B cell (primary cell): Measurements from ENCODE around the gene ARHGAP6. TPM values are rescaled to one million over a fixed set of nuclear protein-coding genes. Genes with fewer than 3 reads are reported as not detected.

Experiments
- ATAC-seq: fragments of 200-7000 bp; cut with Tn5 transposase; one replicate; pipeline ENCODE4 v1.10.0; 2021; ENCODE audit warnings: low read depth, mild to moderate bottlenecking, moderate number of reproducible peaks, moderate library complexity
- CTCF ChIA-PET: fragments of 350-600 bp; sonication (Branson Sonifier 250); formaldehyde crosslinking; loops from one replicate; lab custom pipeline; 2021; ENCODE audit warnings: antibody characterized with exemption, inconsistent platforms; lab: Charles Lee
- POLR2A ChIA-PET: fragments of 350-600 bp; sonication (Branson Sonifier 250); formaldehyde crosslinking; loops from one replicate; lab custom pipeline; 2021; ENCODE audit warnings: antibody characterized with exemption; lab: Charles Lee
- DNase-seq: peaks from one replicate; pipeline ENCODE4 v3.0.0; 2013
- H2AFZ ChIP-seq: 2 replicates; pipeline ENCODE4 v1.6.1; 2012; ENCODE audit warnings: mild to moderate bottlenecking, low read depth, low read length; ENCODE audit not compliant: insufficient read depth, poor library complexity, severe bottlenecking
- H3K27ac ChIP-seq, 2 donors: 1 replicate in 1 of 2; 2 replicates in 1 of 2; pipeline ENCODE4 v1.5.1; 2012 to 2013; ENCODE audit warnings: low read length in 2 of 2, mild to moderate bottlenecking in 2 of 2, moderate library complexity in 1 of 2
- H3K27me3 ChIP-seq, 4 experiments: fragments of 200-600 bp in 1 of 4; sonication (generic) in 1 of 4; replicated peaks in 1 of 4; 1 replicate in 2 of 4; 2 replicates in 2 of 4; pipeline versions ENCODE4 v1.6.1 to v1.7.0; 2013 to 2016; ENCODE audit warnings: low read length in 3 of 4, mild to moderate bottlenecking in 2 of 4, mixed read lengths in 1 of 4, moderate library complexity in 1 of 4; ENCODE audit not compliant: insufficient read depth in 4 of 4, control insufficient read depth in 3 of 4; ENCODE audit errors: control extremely low read depth in 1 of 4
- H3K36me3 ChIP-seq, 2 experiments: replicated peaks in 1 of 2; 1 replicate in 1 of 2; 2 replicates in 1 of 2; pipeline versions ENCODE4 v1.6.1 to v1.7.1; 2013; ENCODE audit warnings: low read length in 1 of 2; ENCODE audit not compliant: insufficient read depth in 2 of 2, control insufficient read depth in 1 of 2; ENCODE audit errors: control extremely low read depth in 1 of 2, extremely low read depth in 1 of 2
- H3K4me1 ChIP-seq, 2 donors: fragments of 200-600 bp in 1 of 2; sonication (generic) in 1 of 2; 1 replicate in 1 of 2; 2 replicates in 1 of 2; pipeline versions ENCODE4 v1.5.1 to v1.6.1; 2013 to 2017; ENCODE audit warnings: low read length in 2 of 2; ENCODE audit not compliant: control insufficient read depth in 2 of 2, insufficient read depth in 2 of 2
- H3K4me2 ChIP-seq: replicated peaks from 2 replicates; pipeline ENCODE3; 2012; ENCODE audit warnings: mild to moderate bottlenecking, low read depth, low read length; ENCODE audit not compliant: poor library complexity, severe bottlenecking
- H3K4me3 ChIP-seq, 5 experiments: fragments of 200-600 bp in 1 of 5; sonication (generic) in 1 of 5; 1 replicate in 3 of 5; 2 replicates in 2 of 5; pipeline versions ENCODE4 v1.5.1 to v1.7.0; 2011 to 2016; ENCODE audit warnings: low read length in 4 of 5, mild to moderate bottlenecking in 4 of 5, low read depth in 2 of 5, control low read depth in 1 of 5, moderate library complexity in 1 of 5; ENCODE audit not compliant: insufficient read depth in 1 of 5; ENCODE audit errors: control extremely low read depth in 1 of 5, extremely low read depth in 1 of 5
- H3K79me2 ChIP-seq: fragments of 200-600 bp; sonication (generic); one replicate; pipeline ENCODE4 v1.6.0; 2016; ENCODE audit warnings: low read length; ENCODE audit not compliant: control insufficient read depth, insufficient read depth
- H3K9ac ChIP-seq: fragments of 200-600 bp; sonication (generic); 2 replicates; pipeline ENCODE4 v1.6.1; 2017; ENCODE audit warnings: mild to moderate bottlenecking, low read length, moderate library complexity
- H3K9me3 ChIP-seq, 3 donors: one replicate each; pipeline versions ENCODE4 v1.6.1 to v1.7.1; 2013; ENCODE audit warnings: low read length in 2 of 3; ENCODE audit not compliant: control insufficient read depth in 2 of 3, insufficient read depth in 1 of 3; ENCODE audit errors: control extremely low read depth in 1 of 3
- H4K20me1 ChIP-seq: 2 replicates; pipeline ENCODE4 v1.6.0; 2012; ENCODE audit warnings: mild to moderate bottlenecking, low read length; ENCODE audit not compliant: insufficient read depth, control insufficient read depth, poor library complexity, severe bottlenecking
- H3K27ac Mint-ChIP-seq: one replicate; pipeline ENCODE4 v1.8.0; 2021; ENCODE audit warnings: mixed read lengths
- H3K27me3 Mint-ChIP-seq: one replicate; pipeline ENCODE4 v1.8.0; 2021; ENCODE audit warnings: mixed read lengths
- H3K4me1 Mint-ChIP-seq: one replicate; pipeline ENCODE4 v1.8.0; 2021; ENCODE audit warnings: mixed read lengths
- H3K4me3 Mint-ChIP-seq: one replicate; pipeline ENCODE4 v1.8.0; 2021; ENCODE audit warnings: mixed read lengths
- H3K9me3 Mint-ChIP-seq: one replicate; pipeline ENCODE4 v1.8.0; 2022; ENCODE audit warnings: mixed read lengths; ENCODE audit not compliant: insufficient read depth
- CTCF ChIP-seq: fragments of 200-600 bp; IDR thresholded peaks from one replicate; pipeline ENCODE4 v1.8.0; 2022; ENCODE audit warnings: antibody characterized with exemption, mild to moderate bottlenecking
- EZH2 ChIP-seq: IDR thresholded peaks from 2 replicates; pipeline ENCODE4 v1.6.1; 2012; ENCODE audit warnings: borderline replicate concordance, low read depth, mild to moderate bottlenecking, moderate library complexity, low read length; ENCODE audit not compliant: insufficient read depth, poor library complexity, severe bottlenecking
- WGBS: methylation state at CpG from one replicate; pipeline ENCODE4 v1.1.5; 2013; ENCODE audit warnings: missing lambda C conversion rate; ENCODE audit not compliant: insufficient coverage; 5-methylcytosine and 5-hydroxymethylcytosine counted together
- intact Hi-C: fragments of 100-400 bp; cut with micrococcal nuclease; formaldehyde crosslinking; loops from one replicate; pipeline ENCODE4 v1.10.0; 2022
- polyA plus RNA-seq: library from polyadenylated mRNA; depleted of rRNA; stranded (reverse); fragments of >200 nt; gene quantifications from 2 replicates; pipeline ENCODE4 v1.2.3, GENCODE V29; 2012
- total RNA-seq, 2 donors: library from RNA; stranded (reverse); fragments of 120-200 nt in 1 of 2; gene quantifications; 1 replicate in 1 of 2; 2 replicates in 1 of 2; pipeline versions ENCODE4 v1.2.3 to v1.2.4, GENCODE V29; 2013 to 2022

ARHGAP6 gene
- total and polyA plus RNA-seq, 2 donors (not counting 1 experiment from before 2014, with no cell fraction given) = 1.6 to 2.6 TPM

- Histone ChIP-seq H3K4me3 (no peak overlapping the region), H3K9ac (no peak overlapping the region), H2AFZ (no peak overlapping the region), H3K27me3 (peaks cover 0 to 5% (median 2%) of the 10 kb centered on the region in 4 experiments), H3K9me3 (no peaks in the 10 kb centered on the region), H3K36me3 (no peaks in the 10 kb centered on the region), H3K4me2 (no peak overlapping the region), H3K79me2 (no peaks in the 10 kb centered on the region), H3K27ac (no peak overlapping the region), H4K20me1 (no peaks in the 10 kb centered on the region), H3K4me1 (no peaks in the 10 kb centered on the region)
- ChIA-PET POLR2A (no interaction called here), CTCF (no interaction called here)
- no peak overlapping the region for H3K4me3 Mint-ChIP-seq
- DNase-seq = no peak
- intact Hi-C loops = no loop called here
- no peak overlapping the region for H3K27ac Mint-ChIP-seq
- H3K27me3 Mint-ChIP-seq = peaks cover 34% of the 10 kb centered on the region
- no peaks in the 10 kb centered on the region for H3K9me3 Mint-ChIP-seq
- no peak for ATAC-seq
- no peak for TF ChIP-seq CTCF
- no peak for TF ChIP-seq EZH2
- no peaks in the 10 kb centered on the region for H3K4me1 Mint-ChIP-seq
- no CpG with 5 or more reads among the region's 1 CpG for WGBS
Observed at GRCh38 chrX:11670316-11670715, 4.6 kb upstream of the ARHGAP6 start.

DNA sequence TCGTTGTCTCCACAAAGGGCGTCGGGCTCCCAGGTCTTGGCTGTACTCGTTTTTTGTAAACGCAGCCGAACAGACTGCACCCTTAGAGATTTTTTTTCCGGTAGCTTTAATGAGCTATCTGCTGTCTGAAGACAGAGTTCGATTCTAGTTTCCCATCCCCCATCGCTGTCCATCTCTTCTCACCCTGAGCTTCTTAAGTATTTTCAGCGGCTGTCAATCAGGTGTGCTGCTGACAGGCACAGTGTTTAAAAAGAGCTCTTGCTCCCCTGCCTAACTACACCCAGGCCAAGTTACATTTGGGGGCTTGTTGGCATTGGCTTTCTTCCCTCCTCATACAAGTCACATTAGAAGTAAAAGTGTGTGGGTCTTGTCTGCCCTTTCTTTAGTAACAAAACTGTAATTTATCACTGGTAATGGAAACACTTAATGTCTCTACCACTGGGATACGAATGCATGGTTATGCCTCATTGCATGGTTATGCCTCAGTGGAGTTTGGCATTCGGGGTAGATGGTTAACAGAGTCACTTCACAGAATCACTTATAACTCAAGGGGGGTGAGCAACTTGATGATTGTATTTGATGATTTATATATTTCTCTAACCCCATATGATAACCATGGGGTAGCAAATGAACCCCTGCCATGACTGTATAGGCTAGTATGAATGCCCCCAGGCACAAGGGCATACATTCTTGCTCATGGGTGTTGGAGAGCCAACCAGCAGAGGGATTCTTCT, 1.4 kb upstream of the ARHGAP6 start:
- POLR2A ChIA-PET = no interaction called here
- WGBS = no CpG with 5 or more reads among the region's 12 CpGs

More for the DNA sequence above, 1.4 kb upstream of the ARHGAP6 start:
- no peak overlapping the region for H3K27ac Mint-ChIP-seq
- CTCF ChIA-PET = no interaction called here
- H3K4me3 ChIP-seq = no peak overlapping the region
- no peak for DNase-seq
- TF ChIP-seq CTCF (no peak), EZH2 (no peak)
- no peaks in the 10 kb centered on the region for H4K20me1 ChIP-seq
- peaks cover 4% of the 10 kb centered on the region for H3K4me1 Mint-ChIP-seq
- H3K36me3 ChIP-seq = no peaks in the 10 kb centered on the region
- H3K4me3 Mint-ChIP-seq = no peak overlapping the region
- ATAC-seq = no peak
- H3K27ac ChIP-seq = no peak overlapping the region
- H3K9me3 Mint-ChIP-seq = no peaks in the 10 kb centered on the region
- H2AFZ ChIP-seq = no peak overlapping the region
- H3K9ac ChIP-seq = no peak overlapping the region
- no peaks in the 10 kb centered on the region for H3K4me1 ChIP-seq
- H3K79me2 ChIP-seq = no peaks in the 10 kb centered on the region
- H3K4me2 ChIP-seq = no peak overlapping the region
- H3K9me3 ChIP-seq = no peaks in the 10 kb centered on the region
- peaks cover 38% of the 10 kb centered on the region for H3K27me3 Mint-ChIP-seq
- intact Hi-C loops = no loop called here
- H3K27me3 ChIP-seq = peaks cover 0 to 11% (median under 1%) of the 10 kb centered on the region in 4 experiments
